Sigmoid colon (tissue), 3 donors: Measurements from ENCODE around the gene CHPF2.

ENCODE experiments used
- POLR2A ChIP-seq, 2 donors: fragments of 450-650 bp; IDR thresholded peaks; one replicate each; pipeline ENCODE4 v1.6.1; 2016; ENCODE audit warnings: antibody characterized with exemption in 2 of 2, mild to moderate bottlenecking in 2 of 2, moderate library complexity in 2 of 2
- TF ChIP-seq, protein P1 (sequence below), 4 experiments: fragments of 450-650 bp in 3 of 4; fragments of 200-600 bp in 1 of 4; IDR thresholded peaks; one replicate each; pipeline ENCODE4 v1.5.1; 2016 to 2019; ENCODE audit warnings: antibody characterized with exemption in 4 of 4, mild to moderate bottlenecking in 3 of 4, moderate library complexity in 2 of 4

DNA sequence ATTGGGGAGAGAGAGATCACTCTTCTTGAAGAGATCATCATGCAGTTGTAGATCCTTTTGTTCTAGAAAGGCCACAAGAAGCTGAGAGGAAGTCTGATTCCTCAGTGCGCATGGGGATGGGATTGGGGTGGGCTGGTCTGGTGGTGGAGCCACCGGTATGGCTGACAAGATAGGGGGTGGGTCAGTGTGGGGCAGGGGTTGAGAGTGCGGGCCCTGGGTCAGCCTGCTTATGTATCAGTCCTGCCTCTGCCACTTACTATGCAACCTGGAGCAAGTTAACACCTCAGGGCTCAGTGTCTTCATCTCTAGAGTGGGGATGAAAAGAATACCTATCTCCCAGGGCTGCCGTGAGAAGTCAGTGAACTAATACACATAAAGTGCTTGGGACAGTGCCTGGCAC, 8.3 kb downstream of the CHPF2 start:
- TF ChIP-seq, protein P1, sequence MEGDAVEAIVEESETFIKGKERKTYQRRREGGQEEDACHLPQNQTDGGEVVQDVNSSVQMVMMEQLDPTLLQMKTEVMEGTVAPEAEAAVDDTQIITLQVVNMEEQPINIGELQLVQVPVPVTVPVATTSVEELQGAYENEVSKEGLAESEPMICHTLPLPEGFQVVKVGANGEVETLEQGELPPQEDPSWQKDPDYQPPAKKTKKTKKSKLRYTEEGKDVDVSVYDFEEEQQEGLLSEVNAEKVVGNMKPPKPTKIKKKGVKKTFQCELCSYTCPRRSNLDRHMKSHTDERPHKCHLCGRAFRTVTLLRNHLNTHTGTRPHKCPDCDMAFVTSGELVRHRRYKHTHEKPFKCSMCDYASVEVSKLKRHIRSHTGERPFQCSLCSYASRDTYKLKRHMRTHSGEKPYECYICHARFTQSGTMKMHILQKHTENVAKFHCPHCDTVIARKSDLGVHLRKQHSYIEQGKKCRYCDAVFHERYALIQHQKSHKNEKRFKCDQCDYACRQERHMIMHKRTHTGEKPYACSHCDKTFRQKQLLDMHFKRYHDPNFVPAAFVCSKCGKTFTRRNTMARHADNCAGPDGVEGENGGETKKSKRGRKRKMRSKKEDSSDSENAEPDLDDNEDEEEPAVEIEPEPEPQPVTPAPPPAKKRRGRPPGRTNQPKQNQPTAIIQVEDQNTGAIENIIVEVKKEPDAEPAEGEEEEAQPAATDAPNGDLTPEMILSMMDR (IDR thresholded peaks at IDR 0.05), result no peak
- TF ChIP-seq POLR2A (IDR thresholded peaks at IDR 0.05), result no peak
